Right lobe of liver (tissue), 6 donors: ENCODE data around the gene FUT7. TPM values are rescaled to one million over a fixed set of nuclear protein-coding genes. Genes with fewer than 3 reads are reported as not detected.

ENCODE experiments used
- ATAC-seq, 4 donors: fragments of 200-7000 bp; cut with Tn5 transposase; one replicate each; pipeline ENCODE4 v1.9.1; 2020; ENCODE audit warnings: mild to moderate bottlenecking in 4 of 4, moderate library complexity in 4 of 4
- DNase-seq, 3 donors: peaks; one replicate each; pipeline ENCODE4 v3.0.0-alpha.2; 2020
- H3K27ac ChIP-seq, 3 donors: fragments of 200-600 bp; one replicate each; pipeline ENCODE4 v1.8.0; 2022
- H3K27me3 ChIP-seq, 2 donors: fragments of 200-600 bp; one replicate each; pipeline ENCODE4 v1.8.0; 2022
- H3K36me3 ChIP-seq, 4 donors: fragments of 200-600 bp; sonication (generic) in 1 of 4; one replicate each; pipeline versions ENCODE4 v1.5.1 to v1.8.0; 2017 to 2022; ENCODE audit warnings: control low read depth in 1 of 4
- H3K4me1 ChIP-seq, 4 donors: fragments of 200-600 bp; sonication (generic) in 1 of 4; one replicate each; pipeline versions ENCODE4 v1.5.1 to v1.8.0; 2017 to 2022; ENCODE audit warnings: control low read depth in 1 of 4
- H3K4me3 ChIP-seq, 3 donors: fragments of 200-600 bp; one replicate each; pipeline ENCODE4 v1.8.0; 2022
- H3K9me3 ChIP-seq, 4 donors: fragments of 200-600 bp; sonication (generic) in 1 of 4; one replicate each; pipeline versions ENCODE4 v1.5.1 to v1.8.0; 2017 to 2022; ENCODE audit warnings: control low read depth in 1 of 4
- POLR2A ChIP-seq: fragments of 450-650 bp; IDR thresholded peaks from one replicate; pipeline ENCODE4 v1.6.1; 2017; ENCODE audit warnings: antibody characterized with exemption, mild to moderate bottlenecking
- WGBS: methylation state at CpG from one replicate; pipeline ENCODE4 v1.1.6; 2018; ENCODE audit warnings: low coverage, low lambda C conversion rate; ENCODE audit not compliant: insufficient coverage; ENCODE audit errors: missing lambda C conversion rate; 5-methylcytosine and 5-hydroxymethylcytosine counted together
- intact Hi-C, 2 donors: fragments of 100-400 bp; cut with DNase I; formaldehyde crosslinking; loops; one replicate each; pipeline versions ENCODE4 v1.11.2 to v1.14.1; 2022
- total RNA-seq, 6 experiments: library from RNA; depleted of rRNA in 2 of 6; stranded (reverse); fragments of >200 nt in 2 of 6; fragmentation: NEBNext Ultra II Directional in 3 of 6; extraction: Animal tissue kit (Norgen Biotek cat#: 25700) in 3 of 6; gene quantifications; one replicate each; pipeline versions ENCODE4 v1.1.0 to v1.2.4, GENCODE V29; 2016 to 2023
- TF ChIP-seq, protein P1 (sequence below), 4 donors: fragments of 200-600 bp in 3 of 4; fragments of 450-650 bp in 1 of 4; IDR thresholded peaks; one replicate each; pipeline versions ENCODE4 v1.5.1 to v1.8.0; 2016 to 2022; ENCODE audit warnings: antibody characterized with exemption in 4 of 4, mild to moderate bottlenecking in 2 of 4
- donor health status: DM: no; HTN: yes; CAD: no.
- donor health status: DM: no; HTN: no; CAD: no.
- donor health status: DM: no; HTN: no; CAD: no.
- donor health status: DM: no; HTN: yes; CAD: no.
- donor health status: DM: no; HTN: yes; CAD: no.

FUT7 gene
- total RNA-seq, 6 experiments from 2014 or later: 0.12 to 0.13 TPM; not detected in 4

DNA sequence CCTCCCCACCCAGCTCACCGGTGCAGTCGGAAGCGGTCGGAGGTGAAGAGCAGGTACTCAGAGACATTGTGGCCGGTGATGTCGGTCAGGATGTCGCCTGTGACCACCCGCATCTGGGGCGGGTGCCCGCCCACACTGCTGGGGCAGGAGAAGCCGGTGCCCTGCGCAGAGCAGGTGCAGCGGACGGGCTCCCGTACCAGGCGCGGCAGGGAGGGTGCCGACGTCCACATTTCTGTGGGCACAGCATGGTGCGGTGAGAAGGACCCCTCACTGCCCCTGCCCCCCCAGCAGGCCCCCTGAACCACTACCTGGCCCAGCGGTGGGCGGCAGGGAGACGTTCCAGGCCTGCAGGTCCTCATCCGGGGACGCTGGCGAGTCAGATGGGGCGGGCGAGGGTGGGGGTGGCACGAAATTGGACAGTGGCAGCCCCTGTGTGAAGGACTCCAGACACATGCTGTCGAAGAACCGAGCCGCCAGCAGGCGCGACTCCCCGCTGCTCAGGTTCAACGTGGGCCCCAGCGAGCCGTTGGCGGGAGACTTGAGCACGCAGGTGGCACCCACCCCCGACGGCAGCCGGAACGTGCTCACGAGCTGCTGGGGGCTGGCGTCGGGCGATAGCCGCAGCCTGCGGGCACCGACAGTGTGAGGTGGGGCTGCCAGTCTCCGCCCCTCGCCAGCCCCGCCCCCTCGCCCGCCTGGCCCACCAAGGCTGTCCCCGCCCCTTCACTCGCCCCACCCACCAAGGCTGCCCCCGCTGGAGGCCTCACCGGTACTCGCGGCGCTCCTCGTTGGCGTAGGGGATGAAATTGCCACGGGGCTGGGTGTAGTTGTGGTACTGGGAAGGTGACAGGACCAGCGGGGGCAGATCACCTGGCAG is 19.0 kb downstream of the FUT7 start:
- TF ChIP-seq, protein P1, sequence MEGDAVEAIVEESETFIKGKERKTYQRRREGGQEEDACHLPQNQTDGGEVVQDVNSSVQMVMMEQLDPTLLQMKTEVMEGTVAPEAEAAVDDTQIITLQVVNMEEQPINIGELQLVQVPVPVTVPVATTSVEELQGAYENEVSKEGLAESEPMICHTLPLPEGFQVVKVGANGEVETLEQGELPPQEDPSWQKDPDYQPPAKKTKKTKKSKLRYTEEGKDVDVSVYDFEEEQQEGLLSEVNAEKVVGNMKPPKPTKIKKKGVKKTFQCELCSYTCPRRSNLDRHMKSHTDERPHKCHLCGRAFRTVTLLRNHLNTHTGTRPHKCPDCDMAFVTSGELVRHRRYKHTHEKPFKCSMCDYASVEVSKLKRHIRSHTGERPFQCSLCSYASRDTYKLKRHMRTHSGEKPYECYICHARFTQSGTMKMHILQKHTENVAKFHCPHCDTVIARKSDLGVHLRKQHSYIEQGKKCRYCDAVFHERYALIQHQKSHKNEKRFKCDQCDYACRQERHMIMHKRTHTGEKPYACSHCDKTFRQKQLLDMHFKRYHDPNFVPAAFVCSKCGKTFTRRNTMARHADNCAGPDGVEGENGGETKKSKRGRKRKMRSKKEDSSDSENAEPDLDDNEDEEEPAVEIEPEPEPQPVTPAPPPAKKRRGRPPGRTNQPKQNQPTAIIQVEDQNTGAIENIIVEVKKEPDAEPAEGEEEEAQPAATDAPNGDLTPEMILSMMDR (IDR thresholded peaks at IDR 0.05): no peak
- TF ChIP-seq POLR2A: no peak
- no peaks in the 10 kb centered on the region for H3K4me1 ChIP-seq
- ATAC-seq: no peak
- peaks cover 0 to 17% (median 1%) of the 10 kb centered on the region in 4 donors for H3K36me3 ChIP-seq
- intact Hi-C loops: no loop called here
- H3K9me3 ChIP-seq: no peaks in the 10 kb centered on the region
- no peak for DNase-seq
- no peaks in the 10 kb centered on the region for H3K27me3 ChIP-seq
- no peak overlapping the region for H3K27ac ChIP-seq
- H3K4me3 ChIP-seq: no peak overlapping the region
- WGBS: 100% methylated on average over 2 of the region's 67 CpGs

DNA sequence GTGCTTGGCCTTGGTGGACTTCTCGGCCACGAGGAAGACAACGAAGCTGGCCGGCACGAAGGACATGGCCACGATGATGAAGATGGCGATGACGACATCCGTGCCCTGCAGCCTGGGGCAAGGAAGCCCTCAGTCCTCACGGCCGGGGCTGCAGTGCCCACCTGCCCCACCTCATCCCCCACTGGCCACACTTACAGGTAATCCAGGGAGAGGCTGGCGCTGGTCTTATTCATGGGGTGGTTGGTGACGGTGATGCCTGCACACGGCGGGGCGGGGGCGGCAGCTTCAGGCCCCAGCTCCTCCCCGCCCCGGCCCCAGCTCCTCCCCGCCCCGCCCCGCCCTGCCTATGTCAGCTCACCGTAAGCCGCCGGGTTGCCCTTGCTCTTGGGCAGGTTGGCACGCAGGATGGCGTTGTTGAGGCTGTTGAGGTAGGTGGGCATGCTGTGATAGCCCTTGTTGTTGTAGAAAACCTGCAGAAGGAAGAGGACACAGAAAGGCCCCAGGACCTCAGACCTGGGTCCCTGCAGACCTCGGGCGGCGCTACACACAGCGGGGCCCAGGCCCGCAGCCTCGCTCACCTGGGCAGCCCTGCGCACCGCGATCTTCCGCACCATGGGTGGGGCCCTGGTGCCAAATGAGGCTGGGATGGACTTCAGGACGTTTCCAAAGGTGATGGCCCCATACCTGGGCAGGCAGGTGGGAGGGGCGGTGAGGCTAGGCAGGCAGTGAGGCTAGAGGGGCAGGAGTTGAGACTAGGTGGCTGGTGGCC is 19.8 kb downstream of the FUT7 start:
- H3K36me3 ChIP-seq: peaks cover 0 to 17% (median 1%) of the 10 kb centered on the region in 4 donors

DNA sequence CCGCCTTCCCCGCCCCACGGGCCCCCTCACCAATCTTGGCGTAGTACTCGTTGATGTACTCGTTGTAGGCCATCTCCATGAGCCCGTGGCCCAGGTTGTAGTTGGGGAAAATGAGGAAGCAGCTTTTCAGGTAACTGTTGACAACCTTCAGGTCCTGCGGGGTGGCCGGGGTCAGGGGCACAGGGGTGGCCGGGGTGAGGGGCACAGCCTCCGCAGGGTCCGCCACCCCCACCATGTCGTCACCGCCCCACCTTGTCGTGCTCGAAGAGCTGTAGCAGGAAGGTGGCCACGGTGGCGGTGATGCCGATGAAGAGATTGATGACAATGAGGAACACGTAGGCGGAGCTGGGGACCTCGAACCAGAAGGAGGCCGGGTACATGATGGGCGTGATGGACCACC is 20.7 kb downstream of the FUT7 start:
- H3K4me1 ChIP-seq: no peaks in the 10 kb centered on the region

More for the DNA sequence above, 19.8 kb downstream of the FUT7 start:
- 40% methylated on average over 1 of the region's 39 CpGs for WGBS
- intact Hi-C loops: no loop called here
- Histone ChIP-seq H3K4me3 (no peak overlapping the region), H3K27ac (no peak overlapping the region), H3K27me3 (no peaks in the 10 kb centered on the region), H3K9me3 (no peaks in the 10 kb centered on the region), H3K4me1 (no peaks in the 10 kb centered on the region)
- ATAC-seq (no peak), DNase-seq (no peak)
- TF ChIP-seq POLR2A: no peak
- TF ChIP-seq, protein P1 (IDR thresholded peaks at IDR 0.05): no peak

DNA sequence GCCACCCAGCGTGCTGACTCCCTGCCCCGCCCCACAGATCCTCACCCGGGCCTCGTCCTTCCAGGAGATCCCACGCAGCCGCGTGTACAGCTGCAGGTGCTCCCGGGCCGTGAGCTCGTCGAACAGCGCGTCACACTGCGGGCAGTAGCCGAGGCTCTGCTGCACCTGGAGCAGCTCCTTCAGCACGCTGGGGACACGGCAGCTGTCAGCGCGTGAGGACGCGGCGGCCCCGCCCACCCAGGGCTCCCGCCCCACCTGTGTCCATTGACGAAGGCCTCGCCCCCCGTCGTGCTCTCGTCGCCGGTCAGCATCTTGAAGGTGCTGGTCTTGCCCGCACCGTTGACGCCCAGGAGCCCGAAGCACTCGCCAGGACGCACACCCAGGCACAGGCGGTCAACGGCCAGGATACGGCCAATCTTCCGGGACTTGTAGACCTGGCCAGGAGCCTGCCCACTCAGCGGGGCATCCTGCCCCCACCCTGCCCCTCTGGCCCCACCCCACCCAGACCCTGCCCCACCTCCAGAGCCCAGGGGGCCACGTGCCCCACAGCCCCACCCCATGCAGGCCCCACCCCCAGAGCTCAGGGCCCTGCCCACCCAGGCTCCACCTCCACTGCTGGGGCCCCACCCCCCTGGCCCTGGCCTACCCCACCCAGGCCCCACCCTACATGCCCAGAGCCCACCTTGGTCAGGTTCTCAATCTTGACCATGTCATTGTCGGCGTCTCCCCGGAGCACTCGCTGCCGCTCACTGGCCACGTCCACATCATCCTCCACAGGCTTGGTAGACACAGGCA is 21.8 kb downstream of the FUT7 start:
- Histone ChIP-seq H3K9me3 (no peaks in the 10 kb centered on the region), H3K4me1 (no peaks in the 10 kb centered on the region), H3K27ac (no peak overlapping the region), H3K36me3 (peaks cover 0 to 2% (median 1%) of the 10 kb centered on the region in 4 donors), H3K27me3 (no peaks in the 10 kb centered on the region), H3K4me3 (no peak overlapping the region)
- TF ChIP-seq, protein P1 (IDR thresholded peaks at IDR 0.05): no peak
- TF ChIP-seq POLR2A: no peak
- ATAC-seq (no peak), DNase-seq (no peak)
- 92% methylated on average over 2 of the region's 49 CpGs for WGBS
- intact Hi-C loops: no loop called here

More for the DNA sequence above, 20.7 kb downstream of the FUT7 start:
- intact Hi-C loops: no loop called here
- H3K9me3 ChIP-seq: no peaks in the 10 kb centered on the region
- ATAC-seq (no peak), DNase-seq (no peak)
- H3K4me3 ChIP-seq: no peak overlapping the region
- H3K27ac ChIP-seq: no peak overlapping the region
- no peak for TF ChIP-seq POLR2A
- TF ChIP-seq, protein P1 (IDR thresholded peaks at IDR 0.05): no peak
- no CpG with 5 or more reads among the region's 24 CpGs for WGBS
- H3K36me3 ChIP-seq: peaks cover 0 to 11% (median 1%) of the 10 kb centered on the region in 4 donors
- H3K27me3 ChIP-seq: no peaks in the 10 kb centered on the region
